ENCODE measurements around the gene LTBP3.

The LTBP3 gene

GRCh38 chr11:65576867-65577755 is 19.0 kb upstream of the LTBP3 start:
- H3K27me3 ChIP-seq (ENCODE audit: control insufficient read depth, low read length), result no peaks in the 10 kb centered on the region
- H3K27ac ChIP-seq (ENCODE audit: low read depth, low read length), result no peak overlapping the region
- H3K4me2 ChIP-seq (ENCODE audit: low read length), result peak overlapping the region; percentile 87
- no peaks in the 10 kb centered on the region for H3K9me2 ChIP-seq (replicated peaks; ENCODE audit: control insufficient read depth, low read length)
- no peaks in the 10 kb centered on the region for H4K20me1 ChIP-seq (ENCODE audit: control insufficient read depth, insufficient read depth, low read depth, low read length)
- peak overlapping the region; percentile 86 for H3K4me3 ChIP-seq (ENCODE audit: low read length)
- peaks cover 15% of the 10 kb centered on the region for H3F3A ChIP-seq (ENCODE audit: control insufficient read depth, insufficient read depth)
- no peaks in the 10 kb centered on the region for H3K9me3 ChIP-seq (ENCODE audit: control insufficient read depth, insufficient read depth, low read length)
- no peak for TF ChIP-seq EZH2phosphoT487 (IDR thresholded peaks at IDR 0.05; ENCODE audit: borderline replicate concordance, low read length)
- no peak for TF ChIP-seq CTCF (IDR thresholded peaks at IDR 0.05; ENCODE audit: low read depth, low read length, poor library complexity, severe bottlenecking)
- peaks cover 13% of the 10 kb centered on the region for H3K36me3 ChIP-seq (ENCODE audit: control insufficient read depth, low read length)
- peaks cover 24% of the 10 kb centered on the region for H3K79me2 ChIP-seq (ENCODE audit: control insufficient read depth, low read length)
- peaks cover 44% of the 10 kb centered on the region for H3K4me1 ChIP-seq (ENCODE audit: control insufficient read depth, low read length)

GRCh38 chr11:65576232-65576866 is 18.2 kb upstream of the LTBP3 start:
- Histone ChIP-seq H3K4me3 (ENCODE audit: low read length) (peak overlapping the region; percentile 86), H3K79me2 (ENCODE audit: control insufficient read depth, low read length) (peaks cover 32% of the 10 kb centered on the region), H3K27ac (ENCODE audit: low read depth, low read length) (peak overlapping the region; percentile 35), H3K9me3 (ENCODE audit: control insufficient read depth, insufficient read depth, low read length) (no peaks in the 10 kb centered on the region), H3K4me2 (ENCODE audit: low read length) (peak overlapping the region; percentile 87), H3K9me2 (replicated peaks; ENCODE audit: control insufficient read depth, low read length) (no peaks in the 10 kb centered on the region), H4K20me1 (ENCODE audit: control insufficient read depth, insufficient read depth, low read depth, low read length) (0 out of 2 replicates have a peak, but pooled peaks cover 2% of the 10 kb centered on the region), H3F3A (ENCODE audit: control insufficient read depth, insufficient read depth) (peaks cover 20% of the 10 kb centered on the region), H3K36me3 (ENCODE audit: control insufficient read depth, low read length) (peaks cover 18% of the 10 kb centered on the region), H3K4me1 (ENCODE audit: control insufficient read depth, low read length) (peaks cover 51% of the 10 kb centered on the region), H3K27me3 (ENCODE audit: control insufficient read depth, low read length) (no peaks in the 10 kb centered on the region)
- TF ChIP-seq CTCF (IDR thresholded peaks at IDR 0.05; ENCODE audit: low read depth, low read length, poor library complexity, severe bottlenecking) (no peak), EZH2phosphoT487 (IDR thresholded peaks at IDR 0.05; ENCODE audit: borderline replicate concordance, low read length) (no peak)

DNA sequence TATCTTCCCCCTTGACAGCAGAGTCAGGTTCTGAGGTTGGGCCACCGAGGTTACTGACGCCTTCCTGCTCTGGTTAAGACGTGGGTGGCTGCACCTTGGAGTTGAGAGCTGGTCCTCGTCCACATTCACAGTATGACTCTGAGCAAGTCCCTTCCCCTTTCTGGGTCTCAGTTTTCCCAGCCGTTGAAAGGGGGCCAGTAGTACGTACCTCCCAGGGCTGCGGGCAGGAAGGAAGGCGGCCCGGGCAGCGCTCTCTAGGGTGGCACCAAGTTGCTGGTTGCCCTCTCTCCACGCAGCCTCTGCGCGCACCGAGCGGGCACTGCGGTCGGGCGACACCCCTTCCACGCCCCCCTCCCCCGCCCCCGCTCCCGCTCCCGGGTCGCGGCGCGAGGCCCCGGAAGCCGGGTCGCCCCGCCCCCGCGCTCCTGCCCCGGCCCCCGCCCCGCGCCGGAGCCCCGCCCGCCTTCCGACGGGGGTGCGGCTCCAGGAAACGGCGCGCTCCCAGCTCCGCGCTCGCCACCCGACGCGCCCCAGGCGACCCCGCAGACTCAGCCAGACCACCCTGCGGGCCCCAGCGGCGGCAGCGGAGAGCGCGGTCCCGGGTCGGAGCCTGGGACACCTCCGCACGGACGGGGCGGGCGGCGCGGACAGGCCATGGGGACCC is 17.5 kb upstream of the LTBP3 start, which contains the start of gene EHBP1L1:
Gene EHBP1L1 (plus strand): TSS at position 486 of the 664 bp plus-strand sequence. CDS start 250 bp downstream, outside the sequence.
- Histone ChIP-seq H3K4me2 (ENCODE audit: low read length) (peak within 1 kb of the TSS; percentile 87), H4K20me1 (ENCODE audit: control insufficient read depth, insufficient read depth, low read depth, low read length) (0 out of 2 replicates have a peak, but pooled peaks cover 2% of the 10 kb centered on the region), H3K4me3 (ENCODE audit: low read length) (peak within 1 kb of the TSS; percentile 86), H3K4me1 (ENCODE audit: control insufficient read depth, low read length) (peaks cover 55% of the 10 kb centered on the region), H3K36me3 (ENCODE audit: control insufficient read depth, low read length) (peaks cover 16% of the 10 kb centered on the region), H3K79me2 (ENCODE audit: control insufficient read depth, low read length) (peaks cover 39% of the 10 kb centered on the region), H3F3A (ENCODE audit: control insufficient read depth, insufficient read depth) (peaks cover 20% of the 10 kb centered on the region), H3K27ac (ENCODE audit: low read depth, low read length) (peak within 1 kb of the TSS; percentile 90), H3K9me2 (replicated peaks; ENCODE audit: control insufficient read depth, low read length) (no peaks in the 10 kb centered on the region), H3K27me3 (ENCODE audit: control insufficient read depth, low read length) (no peaks in the 10 kb centered on the region), H3K9me3 (ENCODE audit: control insufficient read depth, insufficient read depth, low read length) (no peaks in the 10 kb centered on the region)
- no peak for TF ChIP-seq EZH2phosphoT487 (IDR thresholded peaks at IDR 0.05; ENCODE audit: borderline replicate concordance, low read length)
- TF ChIP-seq CTCF (IDR thresholded peaks at IDR 0.05; ENCODE audit: low read depth, low read length, poor library complexity, severe bottlenecking), result no peak

All from DOHH2 (cell line).